Glutamatergic neuron (in vitro differentiated cells): ENCODE measurements around the gene ANTXRL. TPM values are rescaled to one million over a fixed set of nuclear protein-coding genes. Genes with fewer than 3 reads are reported as not detected.

ENCODE experiments used
- DNase-seq: peaks from one replicate; pipeline ENCODE4 v3.0.0; 2022
- H3K27ac Mint-ChIP-seq: one replicate; pipeline ENCODE4 v1.8.0; 2020; ENCODE audit warnings: mild to moderate bottlenecking, mixed read lengths, inconsistent platforms; ENCODE audit not compliant: unreplicated experiment
- H3K27me3 Mint-ChIP-seq: one replicate; pipeline ENCODE4 v1.8.0; 2020; ENCODE audit warnings: mild to moderate bottlenecking, moderate library complexity, mixed read lengths, inconsistent platforms; ENCODE audit not compliant: unreplicated experiment
- H3K36me3 Mint-ChIP-seq: one replicate; pipeline ENCODE4 v1.8.0; 2020; ENCODE audit warnings: mild to moderate bottlenecking, mixed read lengths, inconsistent platforms; ENCODE audit not compliant: unreplicated experiment
- H3K4me1 Mint-ChIP-seq: one replicate; pipeline ENCODE4 v1.8.0; 2020; ENCODE audit warnings: mild to moderate bottlenecking, low read depth, mixed read lengths, inconsistent platforms; ENCODE audit not compliant: unreplicated experiment
- H3K4me3 Mint-ChIP-seq: one replicate; pipeline ENCODE4 v1.8.0; 2020; ENCODE audit warnings: mild to moderate bottlenecking, mixed read lengths, inconsistent platforms; ENCODE audit not compliant: unreplicated experiment
- H3K9me3 Mint-ChIP-seq: one replicate; pipeline ENCODE4 v1.8.0; 2020; ENCODE audit warnings: mild to moderate bottlenecking, moderate library complexity, mixed read lengths, inconsistent platforms; ENCODE audit not compliant: unreplicated experiment
- CTCF ChIP-seq: fragments of 200-600 bp; sonication (generic); IDR thresholded peaks from one replicate; pipeline ENCODE4 v1.5.0; 2021; ENCODE audit not compliant: partially characterized antibody, unreplicated experiment
- total RNA-seq: library from RNA; stranded (reverse); fragmentation: NEBNext Ultra II Directional; extraction: Animal tissue kit (Norgen Biotek cat#: 25700); gene quantifications from one replicate; pipeline ENCODE4 v1.2.1, GENCODE V29; 2021; ENCODE audit not compliant: unreplicated experiment

The ANTXRL gene
- total RNA-seq, 1 donor from 2014 or later, result not detected

DNA sequence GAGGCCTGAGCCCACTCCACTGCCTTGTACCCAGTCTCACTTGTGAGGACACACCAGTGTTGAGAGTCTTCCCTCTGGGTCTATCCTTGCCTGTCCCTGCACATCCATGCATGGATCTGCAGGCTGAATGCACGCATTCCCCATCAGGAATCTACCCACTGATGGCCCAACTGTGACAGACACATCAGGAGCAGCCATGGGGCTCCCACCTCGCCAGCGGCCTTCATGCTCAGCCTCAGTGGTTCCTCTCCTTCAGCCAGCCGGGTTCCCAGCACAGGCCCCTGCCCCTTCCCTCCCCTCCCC is 21.3 kb downstream of the ANTXRL start:
- no peak for TF ChIP-seq CTCF
- no peaks in the 10 kb centered on the region for H3K27me3 Mint-ChIP-seq
- H3K27ac Mint-ChIP-seq, result no peak overlapping the region
- no peak overlapping the region for H3K4me3 Mint-ChIP-seq
- H3K9me3 Mint-ChIP-seq, result no peaks in the 10 kb centered on the region
- H3K36me3 Mint-ChIP-seq, result no peaks in the 10 kb centered on the region
- peaks cover 8% of the 10 kb centered on the region for H3K4me1 Mint-ChIP-seq
- DNase-seq, result no peak

- no peak for TF ChIP-seq CTCF
- Mint-ChIP-seq H3K4me3 (no peak overlapping the region), H3K9me3 (no peaks in the 10 kb centered on the region), H3K4me1 (peaks cover 3% of the 10 kb centered on the region), H3K27me3 (no peaks in the 10 kb centered on the region), H3K27ac (no peak overlapping the region), H3K36me3 (no peaks in the 10 kb centered on the region)
- no peak for DNase-seq
Observed at GRCh38 chr10:46308666-46309450, 22.1 kb downstream of the ANTXRL start.

DNA sequence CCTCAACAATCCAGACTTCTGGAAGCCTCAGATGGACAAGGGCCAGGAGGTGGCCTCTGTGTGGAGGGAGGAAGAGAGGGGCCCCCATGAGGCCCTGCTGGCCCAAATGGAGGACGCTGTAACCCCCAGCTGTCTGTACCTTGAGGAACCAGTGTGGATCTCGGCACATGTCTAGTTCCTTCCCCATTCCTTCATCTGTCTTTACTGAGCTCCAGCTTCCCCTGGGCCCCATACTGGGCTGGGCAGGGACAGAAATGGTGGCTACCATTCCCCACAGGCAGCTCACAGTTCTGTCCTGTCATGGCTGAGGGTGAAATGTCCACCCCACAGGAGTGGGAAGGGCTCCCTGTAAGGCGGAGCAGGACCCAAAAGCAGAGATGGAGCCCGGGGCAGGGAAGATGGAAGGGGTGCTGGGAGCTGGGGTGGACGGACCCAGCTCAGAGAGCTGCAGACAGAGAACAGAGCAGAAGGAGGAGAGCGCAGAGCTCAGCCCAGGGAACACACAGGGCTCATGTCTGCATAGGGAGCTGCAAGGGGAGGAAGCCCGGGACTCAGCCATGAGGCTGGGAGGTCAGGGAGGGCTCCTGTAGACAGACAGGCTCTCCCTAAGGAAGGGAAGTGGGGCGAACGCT is 22.8 kb downstream of the ANTXRL start:
- Mint-ChIP-seq H3K27me3 (no peaks in the 10 kb centered on the region), H3K36me3 (no peaks in the 10 kb centered on the region), H3K27ac (no peak overlapping the region), H3K4me3 (no peak overlapping the region), H3K9me3 (no peaks in the 10 kb centered on the region), H3K4me1 (no peaks in the 10 kb centered on the region)
- TF ChIP-seq CTCF, result no peak
- DNase-seq, result no peak

DNA sequence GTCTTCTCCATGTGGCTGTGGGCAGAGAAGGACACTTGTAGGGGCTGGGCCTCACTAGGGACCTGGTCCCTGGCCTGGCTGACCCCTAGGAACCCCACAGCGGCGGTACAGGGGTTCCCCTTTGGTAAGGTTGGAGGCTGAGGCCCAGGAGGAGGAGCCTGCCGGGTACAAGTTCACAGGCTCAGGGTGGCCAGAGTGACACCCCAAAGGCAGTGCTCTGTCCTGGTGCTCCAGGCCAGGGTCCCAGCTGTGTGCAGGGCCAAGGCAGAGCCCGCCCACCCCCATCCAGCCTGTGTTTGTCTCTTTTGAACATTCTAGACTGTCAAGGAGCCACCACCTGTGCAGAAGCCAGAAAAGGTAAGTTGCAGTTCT is 23.3 kb downstream of the ANTXRL start:
- no peak for DNase-seq
- TF ChIP-seq CTCF, result no peak

DNA sequence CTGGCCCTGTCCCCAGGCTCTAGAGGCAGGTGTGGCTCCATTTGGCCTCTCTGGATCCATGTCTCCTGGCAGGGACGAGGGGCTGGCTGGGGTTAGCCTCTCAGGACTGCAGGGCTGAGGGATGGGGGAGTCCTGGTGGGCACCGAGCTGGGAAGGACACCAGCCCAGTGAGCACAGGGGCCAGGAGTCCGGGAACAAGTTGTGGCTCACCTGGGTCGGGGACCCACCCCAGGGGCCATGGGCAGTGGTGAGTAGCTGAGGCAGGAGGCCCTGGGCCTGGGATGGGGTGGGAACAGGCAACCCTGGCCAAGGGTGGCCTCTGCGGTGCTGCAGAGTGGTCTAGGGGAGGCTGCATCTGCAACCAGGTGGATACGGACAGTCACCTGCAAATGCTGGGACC is 24.1 kb downstream of the ANTXRL start:
- no peak overlapping the region for H3K4me3 Mint-ChIP-seq
- no peaks in the 10 kb centered on the region for H3K9me3 Mint-ChIP-seq
- DNase-seq, result no peak
- H3K27me3 Mint-ChIP-seq, result no peaks in the 10 kb centered on the region
- H3K4me1 Mint-ChIP-seq, result no peaks in the 10 kb centered on the region
- no peak overlapping the region for H3K27ac Mint-ChIP-seq
- TF ChIP-seq CTCF, result no peak
- H3K36me3 Mint-ChIP-seq, result no peaks in the 10 kb centered on the region

More for the DNA sequence above, 23.3 kb downstream of the ANTXRL start:
- Mint-ChIP-seq H3K27ac (no peak overlapping the region), H3K36me3 (no peaks in the 10 kb centered on the region), H3K9me3 (no peaks in the 10 kb centered on the region), H3K4me3 (no peak overlapping the region), H3K4me1 (no peaks in the 10 kb centered on the region), H3K27me3 (no peaks in the 10 kb centered on the region)
